Esophagus (tissue), 2 donors: ENCODE results near the gene FLYWCH1. TPM values are rescaled to one million over a fixed set of nuclear protein-coding genes. Genes with fewer than 3 reads are reported as not detected.
"Not testable (repeated sequence)": the region's sequence is repeated elsewhere in the genome, so short reads cannot be mapped to it uniquely, and the experiment has no call there.

Experiments used
- H3K27ac ChIP-seq, 2 donors: one replicate each; pipeline ENCODE4 v1.5.1; 2013; ENCODE audit warnings: low read depth in 2 of 2, mild to moderate bottlenecking in 2 of 2, inconsistent platforms in 1 of 2, low read length in 1 of 2, moderate library complexity in 1 of 2
- H3K27me3 ChIP-seq, 2 donors: one replicate each; pipeline ENCODE4 v1.6.1; 2013; ENCODE audit warnings: low read length in 2 of 2, control low read depth in 1 of 2, mild to moderate bottlenecking in 1 of 2; ENCODE audit not compliant: insufficient read depth in 2 of 2, control insufficient read depth in 1 of 2
- H3K36me3 ChIP-seq, 2 donors: one replicate each; pipeline ENCODE4 v1.6.1; 2013; ENCODE audit warnings: low read length in 1 of 2; ENCODE audit not compliant: control insufficient read depth in 2 of 2, insufficient read depth in 2 of 2
- H3K4me1 ChIP-seq, 2 donors: one replicate each; pipeline ENCODE4 v1.6.1; 2013; ENCODE audit warnings: low read length in 1 of 2; ENCODE audit not compliant: control insufficient read depth in 2 of 2, insufficient read depth in 2 of 2
- H3K4me3 ChIP-seq, 2 donors: one replicate each; pipeline ENCODE4 v1.5.1; 2013; ENCODE audit warnings: low read length in 2 of 2, mild to moderate bottlenecking in 2 of 2, low read depth in 1 of 2, moderate library complexity in 1 of 2
- H3K9me3 ChIP-seq, 2 donors: one replicate each; pipeline ENCODE4 v1.6.1; 2013; ENCODE audit warnings: mild to moderate bottlenecking in 2 of 2, low read depth in 1 of 2, low read length in 1 of 2, moderate library complexity in 1 of 2; ENCODE audit not compliant: control insufficient read depth in 2 of 2, insufficient read depth in 1 of 2
- WGBS, 2 donors: extraction: QIAGEN DNeasy Blood & Tissue Kit; methylation state at CpG; one replicate each; pipeline ENCODE4 v1.1.7; 2013; 5-methylcytosine and 5-hydroxymethylcytosine counted together
- polyA plus RNA-seq, 2 donors: library from polyadenylated mRNA; stranded (reverse); fragments of 200-250 nt; gene quantifications; one replicate each; pipeline ENCODE4 v1.2.3, GENCODE V29; 2013
- donor health status: healthy with polysubstance abuse.
- donor health status: Bipolar disorder and iron deficiency.

The FLYWCH1 gene
- polyA plus RNA-seq, 2 donors, result 12.9 to 20.2 TPM

DNA sequence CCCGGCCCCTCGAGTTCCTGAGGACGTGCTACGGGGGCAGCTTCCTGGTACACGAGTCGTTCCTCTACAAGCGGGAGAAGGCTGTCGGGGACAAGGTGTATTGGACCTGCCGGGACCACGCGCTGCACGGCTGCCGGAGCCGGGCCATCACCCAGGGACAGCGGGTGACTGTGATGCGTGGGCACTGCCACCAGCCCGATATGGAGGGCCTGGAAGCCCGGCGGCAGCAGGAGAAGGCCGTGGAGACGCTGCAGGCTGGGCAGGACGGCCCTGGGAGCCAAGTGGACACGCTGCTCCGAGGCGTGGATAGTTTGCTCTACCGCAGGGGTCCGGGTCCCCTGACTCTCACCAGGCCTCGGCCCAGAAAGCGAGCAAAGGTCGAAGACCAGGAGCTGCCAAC, 21.4 kb downstream of the FLYWCH1 start:
- Histone ChIP-seq H3K9me3 (no peaks in the 10 kb centered on the region), H3K4me1 (no peaks in the 10 kb centered on the region), H3K4me3 (no peak overlapping the region), H3K27ac (no peak overlapping the region), H3K36me3 (peaks cover 7 to 52% of the 10 kb centered on the region in 2 donors), H3K27me3 (no peaks in the 10 kb centered on the region)
- WGBS, 2 donors, result 93 to 95% methylated on average over 30 of the region's 30 CpGs

DNA sequence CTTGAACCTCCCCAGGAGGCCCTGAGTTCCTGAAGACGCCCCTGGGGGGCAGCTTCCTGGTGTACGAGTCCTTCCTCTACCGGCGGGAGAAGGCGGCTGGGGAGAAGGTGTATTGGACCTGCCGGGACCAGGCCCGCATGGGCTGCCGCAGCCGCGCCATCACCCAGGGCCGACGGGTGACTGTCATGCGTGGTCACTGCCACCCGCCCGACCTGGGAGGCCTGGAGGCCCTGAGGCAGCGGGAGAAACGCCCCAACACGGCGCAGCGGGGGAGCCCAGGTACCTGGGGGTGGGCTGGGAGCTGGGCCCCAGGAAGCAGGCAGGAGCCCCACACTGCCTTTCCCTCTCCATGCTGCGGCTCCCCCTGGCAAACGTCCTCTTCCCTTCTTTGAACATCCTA, 22.0 kb downstream of the FLYWCH1 start:
- H3K27ac ChIP-seq, result no peak overlapping the region
- 87 to 88% methylated on average over 22 of the region's 22 CpGs for WGBS, 2 donors
- peaks cover 9 to 53% of the 10 kb centered on the region in 2 donors for H3K36me3 ChIP-seq
- no peak overlapping the region for H3K4me3 ChIP-seq
- no peaks in the 10 kb centered on the region for H3K9me3 ChIP-seq
- no peaks in the 10 kb centered on the region for H3K4me1 ChIP-seq
- no peaks in the 10 kb centered on the region for H3K27me3 ChIP-seq

DNA sequence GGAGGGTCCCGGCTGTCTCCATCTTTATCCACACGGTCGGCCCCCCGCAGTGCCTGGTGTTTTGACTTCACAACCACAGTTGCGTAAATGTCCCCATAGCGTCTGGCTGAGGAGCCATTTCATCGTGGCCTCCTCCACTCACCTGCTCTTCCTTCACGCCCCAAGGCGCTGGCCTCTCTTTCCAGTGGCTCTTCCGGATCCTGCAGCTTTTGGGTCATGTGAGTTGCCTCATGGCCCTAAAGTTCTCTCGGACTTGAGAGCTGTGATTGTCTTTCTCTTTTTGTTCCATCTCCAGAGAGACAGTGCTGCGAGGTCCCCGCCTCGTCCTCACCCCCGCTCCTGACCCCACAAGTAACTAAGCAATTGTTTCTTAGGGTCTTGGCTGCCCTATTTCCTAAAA, 22.7 kb downstream of the FLYWCH1 start:
- Histone ChIP-seq H3K27me3 (no peaks in the 10 kb centered on the region), H3K27ac (no peak overlapping the region), H3K9me3 (no peaks in the 10 kb centered on the region), H3K36me3 (peaks cover 11 to 53% of the 10 kb centered on the region in 2 donors), H3K4me3 (no peak overlapping the region), H3K4me1 (no peaks in the 10 kb centered on the region)
- WGBS, 2 donors, result 89 to 90% methylated on average over 15 of the region's 15 CpGs

DNA sequence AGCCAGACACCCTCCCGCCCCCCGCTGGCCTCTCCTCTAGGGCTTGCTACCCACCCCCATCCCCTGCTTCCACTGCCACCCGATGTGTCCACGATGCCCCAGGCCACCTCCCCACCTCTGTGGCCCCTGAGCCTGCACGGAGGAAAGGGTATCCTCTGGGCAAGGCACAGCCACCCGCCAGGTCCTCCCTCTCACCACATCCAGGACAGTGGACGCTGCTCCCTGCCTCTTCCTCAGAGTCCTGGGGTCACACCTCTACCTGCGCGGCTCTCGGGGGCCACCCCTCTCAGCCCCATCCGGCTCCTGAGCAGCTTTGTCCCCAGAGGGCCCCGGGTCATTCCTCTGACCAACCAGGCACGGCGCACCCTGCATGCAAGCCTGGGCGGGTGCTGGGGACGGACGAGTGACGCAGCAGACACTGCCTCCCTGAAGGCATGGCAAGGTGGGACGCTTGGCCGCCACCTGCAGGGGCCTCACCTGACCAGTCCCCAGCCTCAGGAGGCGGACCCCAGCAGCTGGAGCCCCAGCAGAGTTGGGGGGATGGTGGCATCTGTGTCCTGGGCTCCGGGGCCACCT, 24.8 kb downstream of the FLYWCH1 start:
- WGBS, 2 donors, result 86 to 89% methylated on average over 13 to 22 of the region's 22 CpGs
- Histone ChIP-seq H3K4me1 (no peaks in the 10 kb centered on the region), H3K4me3 (no peak overlapping the region), H3K27me3 (no peaks in the 10 kb centered on the region), H3K9me3 (no peaks in the 10 kb centered on the region), H3K36me3 (peaks cover 16 to 42% of the 10 kb centered on the region in 2 donors), H3K27ac (no peak overlapping the region)

DNA sequence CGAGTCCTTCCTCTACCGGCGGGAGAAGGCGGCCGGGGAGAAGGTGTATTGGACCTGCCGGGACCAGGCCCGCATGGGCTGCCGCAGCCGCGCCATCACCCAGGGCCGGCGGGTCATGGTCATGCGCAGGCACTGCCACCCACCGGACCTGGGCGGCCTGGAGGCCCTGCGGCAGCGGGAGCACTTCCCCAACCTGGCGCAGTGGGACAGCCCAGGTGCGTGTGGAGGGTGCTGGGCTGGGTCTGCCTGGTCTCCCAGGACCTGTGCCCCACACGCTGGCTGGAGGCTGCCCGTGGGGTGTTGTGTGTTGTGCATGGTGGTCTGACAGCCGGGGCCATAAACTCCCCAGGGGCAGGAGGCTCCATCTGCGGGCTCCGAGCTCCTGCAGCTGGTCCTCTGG, 25.4 kb downstream of the FLYWCH1 start:
- Histone ChIP-seq H3K36me3 (peaks cover 16 to 42% of the 10 kb centered on the region in 2 donors), H3K9me3 (no peaks in the 10 kb centered on the region), H3K27me3 (no peaks in the 10 kb centered on the region), H3K4me3 (no peak overlapping the region), H3K27ac (no peak overlapping the region), H3K4me1 (no peaks in the 10 kb centered on the region)
- 94 to 97% methylated on average over 24 of the region's 24 CpGs for WGBS, 2 donors

DNA sequence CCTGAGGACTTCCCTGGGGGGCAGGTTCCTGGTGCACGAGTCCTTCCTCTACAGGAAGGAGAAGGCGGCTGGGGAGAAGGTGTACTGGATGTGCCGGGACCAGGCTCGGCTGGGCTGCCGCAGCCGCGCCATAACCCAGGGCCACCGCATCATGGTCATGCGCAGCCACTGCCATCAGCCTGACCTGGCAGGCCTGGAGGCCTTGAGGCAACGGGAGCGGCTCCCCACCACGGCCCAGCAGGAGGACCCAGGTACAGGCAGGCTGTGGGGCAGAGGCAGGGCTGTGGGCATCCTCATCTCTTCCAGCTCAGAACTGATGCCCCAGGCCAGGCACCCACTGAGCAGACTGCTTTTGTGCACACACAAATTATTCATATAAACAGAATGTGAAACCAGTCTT, 26.5 kb downstream of the FLYWCH1 start:
- WGBS, 2 donors, result 93 to 95% methylated on average over 12 of the region's 12 CpGs
- Histone ChIP-seq H3K27me3 (no peaks in the 10 kb centered on the region), H3K4me3 (no peak overlapping the region), H3K9me3 (no peaks in the 10 kb centered on the region), H3K36me3 (peaks cover 16 to 42% of the 10 kb centered on the region in 2 donors), H3K27ac (no peak overlapping the region), H3K4me1 (no peaks in the 10 kb centered on the region)

DNA sequence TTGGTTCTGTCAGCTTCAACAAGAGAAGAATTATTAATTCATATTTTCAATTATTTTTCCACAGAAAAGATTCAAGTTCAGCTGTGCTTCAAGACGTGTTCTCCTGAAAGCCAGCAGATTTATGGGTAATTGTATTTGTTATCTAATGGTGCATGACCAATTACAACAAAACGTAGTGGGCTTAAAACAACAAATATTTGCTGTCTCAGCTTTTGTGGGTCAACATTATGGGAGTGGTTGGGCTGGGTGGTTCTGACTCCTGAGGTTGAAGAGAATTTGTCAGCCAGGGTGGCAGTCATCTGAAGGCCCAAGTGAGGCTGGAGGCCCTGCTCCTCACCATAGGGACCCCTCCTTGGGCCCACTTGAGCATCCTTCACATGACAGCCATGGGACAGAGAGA, 28.2 kb downstream of the FLYWCH1 start:
- 58 to 62% methylated on average over 2 of the region's 2 CpGs for WGBS, 2 donors
- Histone ChIP-seq H3K27ac (no peak overlapping the region), H3K9me3 (no peaks in the 10 kb centered on the region), H3K4me1 (no peaks in the 10 kb centered on the region), H3K27me3 (no peaks in the 10 kb centered on the region), H3K36me3 (peaks cover 10 to 37% of the 10 kb centered on the region in 2 donors), H3K4me3 (no peak overlapping the region)

DNA sequence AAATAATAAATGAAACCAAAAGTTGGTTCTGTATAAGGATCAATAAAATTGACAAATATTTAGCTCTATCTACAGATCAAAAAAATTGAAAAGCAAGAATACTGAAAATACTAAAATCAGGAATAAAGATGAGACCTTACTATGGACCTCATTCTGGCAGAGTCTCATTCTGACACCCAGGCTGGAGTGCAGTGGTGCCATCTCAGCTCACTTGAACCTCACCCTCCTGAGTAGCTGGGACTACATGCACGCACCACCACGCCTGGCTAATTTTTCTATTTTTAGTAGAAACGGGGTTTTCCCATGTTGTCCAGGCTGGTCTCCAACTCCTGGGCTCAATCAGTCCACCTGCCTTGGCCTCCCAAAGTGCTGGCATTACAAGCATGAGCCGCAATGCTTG, 30.3 kb downstream of the FLYWCH1 start:
- H3K36me3 ChIP-seq, result peaks cover 10 to 22% of the 10 kb centered on the region in 2 donors
- H3K27ac ChIP-seq, result no peak overlapping the region
- H3K4me3 ChIP-seq, result no peak overlapping the region
- WGBS, 2 donors, result 74 to 76% methylated on average over 4 of the region's 4 CpGs
- H3K9me3 ChIP-seq, result no peaks in the 10 kb centered on the region
- no peaks in the 10 kb centered on the region for H3K27me3 ChIP-seq
- no peaks in the 10 kb centered on the region for H3K4me1 ChIP-seq

DNA sequence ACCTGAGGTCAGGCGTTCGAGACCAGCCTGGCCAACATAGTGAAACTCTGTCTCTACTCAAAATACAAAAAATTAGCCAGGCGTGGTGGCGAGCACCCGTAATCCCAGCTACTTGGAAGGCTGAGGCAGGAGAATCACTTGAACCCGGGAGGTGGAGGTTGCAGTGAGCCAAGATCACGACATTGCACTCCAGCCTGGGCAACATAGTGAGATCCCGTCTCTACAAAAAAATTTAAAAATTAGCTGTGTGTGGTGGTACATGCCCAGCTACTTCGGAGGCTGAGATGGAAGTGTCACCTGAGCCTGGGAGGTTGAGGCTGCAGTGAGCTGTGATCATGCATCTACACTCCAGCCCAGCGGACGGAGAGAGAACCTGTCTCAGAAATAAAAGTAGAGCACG, 32.0 kb downstream of the FLYWCH1 start:
- H3K27ac ChIP-seq, H3K27me3 ChIP-seq, H3K9me3 ChIP-seq, H3K4me3 ChIP-seq, H3K4me1 ChIP-seq: not testable (repeated sequence)
- peaks cover 7 to 10% of the 10 kb centered on the region in 2 donors for H3K36me3 ChIP-seq
- WGBS, 2 donors, result 87% methylated on average over 12 of the region's 12 CpGs

DNA sequence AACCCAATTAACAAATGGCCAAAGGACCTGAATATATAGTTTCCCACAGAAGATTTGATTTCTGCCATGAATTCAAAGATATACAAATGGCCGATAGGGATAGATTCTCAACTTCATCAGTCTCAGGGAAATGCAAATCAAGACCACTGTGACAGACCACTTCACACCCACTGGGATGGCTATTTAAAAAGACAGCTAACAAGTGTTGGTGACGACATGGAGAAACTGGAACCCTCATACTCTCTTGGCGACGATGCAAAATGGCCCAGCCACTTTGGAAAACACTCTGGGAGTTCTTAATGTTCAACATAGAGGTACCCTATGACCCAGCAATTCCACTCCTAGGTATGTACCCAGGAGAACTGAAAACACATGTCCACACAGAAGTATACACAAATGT, 34.9 kb downstream of the FLYWCH1 start:
- no peak overlapping the region for H3K27ac ChIP-seq
- H3K9me3 ChIP-seq, result no peaks in the 10 kb centered on the region
- 96 to 99% methylated on average over 4 of the region's 4 CpGs for WGBS, 2 donors
- H3K4me3 ChIP-seq, result no peak overlapping the region
- H3K27me3 ChIP-seq, result no peaks in the 10 kb centered on the region
- H3K36me3 ChIP-seq, result peaks cover 0 to 15% of the 10 kb centered on the region in 2 donors
- H3K4me1 ChIP-seq, result no peaks in the 10 kb centered on the region
